ENCODE data around the gene TSC22D2.

Gene TSC22D2

DNA sequence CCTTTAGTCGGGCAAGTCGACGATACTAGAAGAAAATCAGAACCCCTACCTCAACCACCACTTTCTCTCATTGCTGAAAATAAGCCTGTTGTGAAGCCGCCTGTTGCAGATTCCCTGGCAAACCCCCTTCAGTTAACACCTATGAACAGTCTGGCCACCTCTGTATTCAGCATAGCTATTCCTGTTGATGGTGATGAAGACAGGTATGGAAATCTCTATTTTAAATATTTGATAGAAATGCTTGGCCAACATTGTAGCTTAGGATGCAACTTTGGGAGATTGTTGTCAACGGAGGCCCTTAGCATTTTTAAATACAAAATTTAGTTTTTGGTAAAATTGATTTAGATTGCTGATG is 3.0 kb downstream of the TSC22D2 start:
- Histone ChIP-seq H3K27ac (ENCODE audit: low read depth, low read length) (peak overlapping the region; percentile 100), H3K9ac (ENCODE audit: low read length in 5 of 5) (peak overlapping the region; percentile 90 to 99 (median 96)), H3K4me1 (ENCODE audit: control insufficient read depth in 5 of 5, insufficient read depth in 5 of 5, low read length in 5 of 5) (peaks cover 0 to 63% (median 47%) of the 10 kb centered on the region in 5 donors), H3K4me3 (ENCODE audit: low read depth in 1 of 5, low read length in 5 of 5) (peak overlapping the region; percentile 73 to 99 (median 95)), H3K9me3 (ENCODE audit: control insufficient read depth in 5 of 5, low read length in 5 of 5) (no peaks in the 10 kb centered on the region), H3K36me3 (ENCODE audit: control insufficient read depth in 5 of 5, insufficient read depth in 5 of 5, low read length in 5 of 5) (peaks cover 0 to 6% (median 0%) of the 10 kb centered on the region in 5 donors), H3K27me3 (ENCODE audit: control insufficient read depth in 5 of 5, insufficient read depth in 4 of 5, low read length in 5 of 5) (no peaks in the 10 kb centered on the region)

DNA sequence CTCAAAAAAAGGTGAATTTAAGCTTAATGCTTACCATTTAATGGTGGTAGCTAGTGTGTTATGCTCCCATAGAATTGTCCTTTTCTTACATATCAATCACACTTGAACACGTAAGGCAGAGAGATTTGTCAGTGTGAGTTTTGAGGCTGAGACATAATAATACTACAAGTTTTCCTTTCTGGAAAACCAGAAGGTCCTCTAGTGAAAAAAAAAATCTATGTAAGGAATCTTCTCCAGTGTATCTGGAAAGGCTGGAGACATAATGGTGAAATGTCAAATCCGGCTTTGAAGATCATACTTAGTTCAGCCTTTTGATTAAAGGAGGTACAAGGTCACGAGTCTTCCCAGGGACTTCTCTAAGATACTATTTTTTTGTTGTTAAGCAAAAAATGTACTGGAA is 3.4 kb downstream of the TSC22D2 start:
- Histone ChIP-seq H3K9me3 (ENCODE audit: control insufficient read depth in 5 of 5, low read length in 5 of 5) (no peaks in the 10 kb centered on the region), H3K36me3 (ENCODE audit: control insufficient read depth in 5 of 5, insufficient read depth in 5 of 5, low read length in 5 of 5) (peaks cover 0 to 6% (median 0%) of the 10 kb centered on the region in 5 donors), H3K27ac (ENCODE audit: low read depth, low read length) (peak overlapping the region; percentile 100), H3K4me1 (ENCODE audit: control insufficient read depth in 5 of 5, insufficient read depth in 5 of 5, low read length in 5 of 5) (peaks cover 0 to 63% (median 51%) of the 10 kb centered on the region in 5 donors), H3K4me3 (ENCODE audit: low read depth in 1 of 5, low read length in 5 of 5) (peak overlapping the region; percentile 73 to 99 (median 95)), H3K9ac (ENCODE audit: low read length in 5 of 5) (peak overlapping the region; percentile 90 to 99 (median 96)), H3K27me3 (ENCODE audit: control insufficient read depth in 5 of 5, insufficient read depth in 4 of 5, low read length in 5 of 5) (no peaks in the 10 kb centered on the region)

DNA sequence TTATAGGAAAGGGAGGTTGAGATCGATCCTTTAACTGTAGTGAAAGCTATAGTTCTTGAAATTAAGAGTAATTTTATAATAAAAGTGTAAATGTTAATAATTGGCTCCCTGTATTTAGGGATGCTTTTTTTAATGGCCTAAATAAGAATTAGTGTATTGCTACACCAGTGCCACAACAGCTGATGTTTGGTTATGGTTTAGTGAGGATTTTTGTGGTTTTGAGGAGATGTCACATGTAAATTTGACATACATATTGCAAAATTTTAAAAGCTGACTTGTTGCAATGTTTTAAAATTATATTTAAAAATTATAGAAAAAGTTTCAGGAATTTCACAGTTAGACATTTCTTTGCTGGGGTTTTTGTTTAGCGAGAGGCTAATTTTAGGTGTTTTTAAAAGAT is 3.9 kb downstream of the TSC22D2 start:
- Histone ChIP-seq H3K4me1 (ENCODE audit: control insufficient read depth in 5 of 5, insufficient read depth in 5 of 5, low read length in 5 of 5) (peaks cover 0 to 59% (median 51%) of the 10 kb centered on the region in 5 donors), H3K9me3 (ENCODE audit: control insufficient read depth in 5 of 5, low read length in 5 of 5) (no peaks in the 10 kb centered on the region), H3K27me3 (ENCODE audit: control insufficient read depth in 5 of 5, insufficient read depth in 4 of 5, low read length in 5 of 5) (no peaks in the 10 kb centered on the region), H3K4me3 (ENCODE audit: low read depth in 1 of 5, low read length in 5 of 5) (peak overlapping the region; percentile 73 to 99 (median 95)), H3K9ac (ENCODE audit: low read length in 5 of 5) (peak overlapping the region; percentile 90 to 99 (median 96)), H3K27ac (ENCODE audit: low read depth, low read length) (peak overlapping the region; percentile 100), H3K36me3 (ENCODE audit: control insufficient read depth in 5 of 5, insufficient read depth in 5 of 5, low read length in 5 of 5) (peaks cover 0 to 6% (median 0%) of the 10 kb centered on the region in 5 donors)

DNA sequence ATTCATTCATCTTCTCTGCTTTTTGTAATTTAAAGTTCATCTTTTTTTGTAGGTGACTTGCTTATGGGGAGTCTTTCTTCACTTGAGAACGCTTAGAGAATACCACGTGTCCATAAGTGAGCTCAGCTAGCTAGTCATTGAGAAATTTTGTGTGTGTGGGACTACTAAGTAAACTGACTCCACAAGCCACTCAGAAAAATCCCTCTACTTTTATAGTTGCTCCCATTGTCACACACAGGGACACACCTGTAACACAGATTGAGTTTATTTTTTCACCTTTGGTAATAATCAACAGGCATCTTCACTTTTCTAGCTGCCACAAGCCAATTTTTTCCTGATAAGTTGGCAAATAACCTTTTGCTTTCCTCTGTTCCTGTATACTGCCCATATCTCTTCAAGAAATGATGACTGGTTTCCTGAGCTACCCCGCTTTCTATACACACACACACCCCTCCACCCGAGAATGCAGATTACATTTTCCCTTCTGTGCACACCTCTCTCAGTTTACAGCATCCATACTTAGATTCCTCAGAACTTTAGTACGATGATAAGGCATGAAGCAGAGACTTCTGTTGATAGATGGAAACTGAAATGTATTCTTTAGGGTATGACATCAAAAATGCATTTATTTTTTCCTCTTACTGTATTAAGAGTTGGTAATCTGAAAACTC is 4.6 kb downstream of the TSC22D2 start:
- Histone ChIP-seq H3K27ac (ENCODE audit: low read depth, low read length) (peak overlapping the region; percentile 100), H3K9ac (ENCODE audit: low read length in 5 of 5) (peak overlapping the region; percentile 43 to 99 (median 92)), H3K36me3 (ENCODE audit: control insufficient read depth in 5 of 5, insufficient read depth in 5 of 5, low read length in 5 of 5) (peaks cover 0 to 6% (median 0%) of the 10 kb centered on the region in 5 donors), H3K9me3 (ENCODE audit: control insufficient read depth in 5 of 5, low read length in 5 of 5) (no peaks in the 10 kb centered on the region), H3K27me3 (ENCODE audit: control insufficient read depth in 5 of 5, insufficient read depth in 4 of 5, low read length in 5 of 5) (no peaks in the 10 kb centered on the region), H3K4me3 (ENCODE audit: low read depth in 1 of 5, low read length in 5 of 5) (peak overlapping the region; percentile 73 to 99 (median 95)), H3K4me1 (ENCODE audit: control insufficient read depth in 5 of 5, insufficient read depth in 5 of 5, low read length in 5 of 5) (peaks cover 0 to 56% (median 53%) of the 10 kb centered on the region in 5 donors)

DNA sequence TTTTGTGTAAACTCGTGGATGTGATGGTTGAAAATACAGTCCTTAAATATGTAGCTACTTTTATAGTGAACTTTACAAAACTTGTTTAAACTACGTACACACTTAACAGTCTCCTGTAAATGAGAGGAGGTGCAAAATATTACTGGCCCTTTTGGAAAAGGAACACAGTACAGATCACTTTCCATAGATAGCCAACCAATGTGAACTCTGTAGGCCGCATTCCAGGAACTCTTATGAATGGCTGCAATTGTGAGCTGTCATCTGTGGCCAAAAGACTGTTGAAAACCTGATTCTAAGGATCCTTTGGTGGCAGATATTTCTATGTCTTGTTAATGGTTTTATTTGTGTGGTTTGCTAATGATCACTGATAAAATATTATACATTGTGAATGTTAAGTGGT is 6.2 kb downstream of the TSC22D2 start:
- Histone ChIP-seq H3K9ac (ENCODE audit: low read length in 5 of 5) (peak overlapping the region in 4 of 5 donors; percentile 35 to 98 (median 56)), H3K4me3 (ENCODE audit: low read depth in 1 of 5, low read length in 5 of 5) (peak overlapping the region; percentile 45 to 99 (median 73))

DNA sequence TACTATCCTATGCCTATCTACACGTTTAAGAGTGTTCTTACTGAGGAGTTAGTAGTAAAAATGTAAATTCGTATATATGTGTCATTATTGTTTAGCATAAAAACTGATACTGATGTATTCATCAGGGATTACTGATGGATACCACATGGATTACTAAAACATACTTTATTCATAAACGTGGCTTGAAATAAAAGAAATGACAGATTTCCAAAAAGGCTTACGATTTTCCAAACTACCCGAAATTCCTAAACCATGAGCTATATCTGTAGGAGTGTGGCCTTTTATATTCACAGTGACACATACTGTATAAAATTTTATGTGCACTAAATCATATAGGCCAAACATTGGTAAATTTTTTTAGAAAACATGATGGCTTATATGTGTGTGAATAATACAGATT is 6.9 kb downstream of the TSC22D2 start:
- H3K9me3 ChIP-seq (ENCODE audit: control insufficient read depth in 5 of 5, low read length in 5 of 5), result no peaks in the 10 kb centered on the region
- peak overlapping the region; percentile 21 for H3K27ac ChIP-seq (ENCODE audit: low read depth, low read length)
- H3K9ac ChIP-seq (ENCODE audit: low read length in 5 of 5), result peak overlapping the region in 3 of 5 donors; percentile 35 to 98 (median 63)
- peak overlapping the region; percentile 45 to 99 (median 73) for H3K4me3 ChIP-seq (ENCODE audit: low read depth in 1 of 5, low read length in 5 of 5)
- peaks cover 0 to 6% (median 0%) of the 10 kb centered on the region in 5 donors for H3K36me3 ChIP-seq (ENCODE audit: control insufficient read depth in 5 of 5, insufficient read depth in 5 of 5, low read length in 5 of 5)
- peaks cover 0 to 75% (median 63%) of the 10 kb centered on the region in 5 donors for H3K4me1 ChIP-seq (ENCODE audit: control insufficient read depth in 5 of 5, insufficient read depth in 5 of 5, low read length in 5 of 5)
- no peaks in the 10 kb centered on the region for H3K27me3 ChIP-seq (ENCODE audit: control insufficient read depth in 5 of 5, insufficient read depth in 4 of 5, low read length in 5 of 5)

More for the DNA sequence above, 6.2 kb downstream of the TSC22D2 start:
- peaks cover 0 to 68% (median 63%) of the 10 kb centered on the region in 5 donors for H3K4me1 ChIP-seq (ENCODE audit: control insufficient read depth in 5 of 5, insufficient read depth in 5 of 5, low read length in 5 of 5)
- H3K9me3 ChIP-seq (ENCODE audit: control insufficient read depth in 5 of 5, low read length in 5 of 5), result no peaks in the 10 kb centered on the region
- peaks cover 0 to 6% (median 0%) of the 10 kb centered on the region in 5 donors for H3K36me3 ChIP-seq (ENCODE audit: control insufficient read depth in 5 of 5, insufficient read depth in 5 of 5, low read length in 5 of 5)
- H3K27ac ChIP-seq (ENCODE audit: low read depth, low read length), result peak overlapping the region; percentile 21
- no peaks in the 10 kb centered on the region for H3K27me3 ChIP-seq (ENCODE audit: control insufficient read depth in 5 of 5, insufficient read depth in 4 of 5, low read length in 5 of 5)

DNA sequence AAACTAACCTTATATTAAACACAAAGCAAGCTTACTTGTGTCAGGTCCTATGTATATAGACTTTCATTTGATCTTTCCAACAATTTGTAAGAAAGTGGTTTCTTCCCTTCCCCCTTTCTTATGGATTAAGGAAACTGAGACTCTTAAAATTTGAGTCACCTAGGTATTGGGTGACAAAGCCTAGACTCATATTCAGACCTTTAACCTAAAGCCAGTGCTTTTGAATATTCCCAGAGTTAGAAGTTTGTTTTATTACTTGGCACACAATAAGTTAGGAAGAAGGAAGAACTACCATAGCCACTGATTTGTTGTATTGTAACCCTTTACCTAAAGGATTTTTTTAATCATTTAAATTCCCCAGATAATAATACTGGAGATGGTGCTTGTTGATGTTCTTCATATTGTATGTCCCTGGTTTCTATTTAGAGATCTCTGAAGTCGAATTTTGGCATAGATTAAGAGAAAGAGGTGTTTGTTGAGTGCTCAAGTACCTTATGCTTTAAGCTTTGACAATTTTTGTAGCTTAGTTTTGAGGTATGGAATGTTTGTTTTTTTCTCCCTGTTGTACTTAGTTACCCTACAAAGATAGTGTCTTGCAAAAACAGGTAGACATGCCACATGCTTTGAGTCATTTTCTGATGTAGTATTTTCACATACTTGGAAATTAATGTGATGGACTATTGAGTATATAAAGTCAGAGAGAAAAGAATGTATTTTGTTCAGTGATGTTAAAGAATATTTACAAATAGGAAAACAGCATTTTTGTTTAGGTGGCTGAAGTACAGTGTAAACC is 11.2 kb downstream of the TSC22D2 start:
- Histone ChIP-seq H3K4me3 (ENCODE audit: low read depth in 1 of 5, low read length in 5 of 5) (no peak overlapping the region), H3K9me3 (ENCODE audit: control insufficient read depth in 5 of 5, low read length in 5 of 5) (no peaks in the 10 kb centered on the region), H3K27ac (ENCODE audit: low read depth, low read length) (no peak overlapping the region), H3K36me3 (ENCODE audit: control insufficient read depth in 5 of 5, insufficient read depth in 5 of 5, low read length in 5 of 5) (peaks cover 0 to 5% (median 0%) of the 10 kb centered on the region in 5 donors), H3K27me3 (ENCODE audit: control insufficient read depth in 5 of 5, insufficient read depth in 4 of 5, low read length in 5 of 5) (no peaks in the 10 kb centered on the region), H3K9ac (ENCODE audit: low read length in 5 of 5) (peak overlapping the region in 1 of 5 donors; percentile 46), H3K4me1 (ENCODE audit: control insufficient read depth in 5 of 5, insufficient read depth in 5 of 5, low read length in 5 of 5) (peaks cover 0 to 68% (median 52%) of the 10 kb centered on the region in 5 donors)

DNA sequence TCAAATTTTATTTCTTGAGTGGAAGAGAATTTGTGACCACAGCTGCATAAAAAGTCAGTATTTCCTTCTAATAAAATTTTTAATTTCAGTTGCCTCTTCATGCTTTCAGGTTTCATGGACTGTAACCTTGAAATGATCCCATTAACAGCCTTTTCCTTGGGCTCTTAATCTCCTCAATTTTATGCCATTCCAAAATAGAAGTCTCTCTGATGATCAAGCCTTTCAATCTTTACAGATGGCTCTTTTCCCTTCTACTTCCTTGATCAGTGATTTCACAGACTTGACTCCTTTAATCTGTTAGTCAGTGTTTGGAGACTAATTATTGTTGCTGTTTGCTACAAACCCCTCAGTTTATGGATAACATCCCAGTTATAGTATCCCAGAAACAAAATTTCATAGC is 11.9 kb downstream of the TSC22D2 start:
- Histone ChIP-seq H3K9me3 (ENCODE audit: control insufficient read depth in 5 of 5, low read length in 5 of 5) (no peaks in the 10 kb centered on the region), H3K27me3 (ENCODE audit: control insufficient read depth in 5 of 5, insufficient read depth in 4 of 5, low read length in 5 of 5) (no peaks in the 10 kb centered on the region), H3K9ac (ENCODE audit: low read length in 5 of 5) (peak overlapping the region in 1 of 5 donors; percentile 46), H3K27ac (ENCODE audit: low read depth, low read length) (no peak overlapping the region), H3K36me3 (ENCODE audit: control insufficient read depth in 5 of 5, insufficient read depth in 5 of 5, low read length in 5 of 5) (peaks cover 0 to 5% (median 0%) of the 10 kb centered on the region in 5 donors), H3K4me3 (ENCODE audit: low read depth in 1 of 5, low read length in 5 of 5) (no peak overlapping the region), H3K4me1 (ENCODE audit: control insufficient read depth in 5 of 5, insufficient read depth in 5 of 5, low read length in 5 of 5) (peaks cover 0 to 63% (median 46%) of the 10 kb centered on the region in 5 donors)

DNA sequence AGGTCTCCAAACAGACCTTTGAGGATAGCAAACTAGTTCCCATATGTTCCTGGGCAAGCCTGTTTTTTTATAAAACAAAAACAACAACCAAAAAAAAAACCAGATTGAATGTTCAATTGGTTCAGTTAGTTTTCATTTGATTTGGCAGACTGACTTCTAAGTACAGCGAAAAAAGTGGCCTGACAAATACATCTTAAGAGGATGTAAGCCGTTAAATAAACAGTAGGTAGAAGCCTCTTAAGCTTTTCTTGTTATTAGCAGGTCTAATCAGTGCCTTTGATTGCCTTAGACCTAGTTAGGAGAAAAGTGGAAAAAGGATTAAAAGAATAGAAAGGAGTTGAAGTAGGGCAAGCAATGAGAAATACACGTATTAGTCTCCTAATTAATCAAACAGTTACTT is 13.2 kb downstream of the TSC22D2 start:
- Histone ChIP-seq H3K9ac (ENCODE audit: low read length in 5 of 5) (no peak overlapping the region), H3K27ac (ENCODE audit: low read depth, low read length) (no peak overlapping the region), H3K9me3 (ENCODE audit: control insufficient read depth in 5 of 5, low read length in 5 of 5) (no peaks in the 10 kb centered on the region), H3K4me3 (ENCODE audit: low read depth in 1 of 5, low read length in 5 of 5) (no peak overlapping the region), H3K4me1 (ENCODE audit: control insufficient read depth in 5 of 5, insufficient read depth in 5 of 5, low read length in 5 of 5) (peaks cover 0 to 50% (median 33%) of the 10 kb centered on the region in 5 donors), H3K27me3 (ENCODE audit: control insufficient read depth in 5 of 5, insufficient read depth in 4 of 5, low read length in 5 of 5) (no peaks in the 10 kb centered on the region), H3K36me3 (ENCODE audit: control insufficient read depth in 5 of 5, insufficient read depth in 5 of 5, low read length in 5 of 5) (peaks cover 0 to 5% (median 0%) of the 10 kb centered on the region in 5 donors)

Measured in subcutaneous abdominal adipose tissue (tissue), 5 donors.